GM10266 (cell line): ENCODE results near the gene TBC1D1.

Experiments used
- DNase-seq: peaks from one replicate; pipeline ENCODE4 v3.0.0; 2012; ENCODE audit errors: extremely low spot score
- TF ChIP-seq, protein P1 (sequence below): IDR thresholded peaks from 2 replicates; pipeline ENCODE4 v1.5.1; 2012; ENCODE audit warnings: mild to moderate bottlenecking, low read depth; ENCODE audit not compliant: control insufficient read depth, insufficient read depth; ENCODE audit errors: missing control alignments

TBC1D1 gene

DNA sequence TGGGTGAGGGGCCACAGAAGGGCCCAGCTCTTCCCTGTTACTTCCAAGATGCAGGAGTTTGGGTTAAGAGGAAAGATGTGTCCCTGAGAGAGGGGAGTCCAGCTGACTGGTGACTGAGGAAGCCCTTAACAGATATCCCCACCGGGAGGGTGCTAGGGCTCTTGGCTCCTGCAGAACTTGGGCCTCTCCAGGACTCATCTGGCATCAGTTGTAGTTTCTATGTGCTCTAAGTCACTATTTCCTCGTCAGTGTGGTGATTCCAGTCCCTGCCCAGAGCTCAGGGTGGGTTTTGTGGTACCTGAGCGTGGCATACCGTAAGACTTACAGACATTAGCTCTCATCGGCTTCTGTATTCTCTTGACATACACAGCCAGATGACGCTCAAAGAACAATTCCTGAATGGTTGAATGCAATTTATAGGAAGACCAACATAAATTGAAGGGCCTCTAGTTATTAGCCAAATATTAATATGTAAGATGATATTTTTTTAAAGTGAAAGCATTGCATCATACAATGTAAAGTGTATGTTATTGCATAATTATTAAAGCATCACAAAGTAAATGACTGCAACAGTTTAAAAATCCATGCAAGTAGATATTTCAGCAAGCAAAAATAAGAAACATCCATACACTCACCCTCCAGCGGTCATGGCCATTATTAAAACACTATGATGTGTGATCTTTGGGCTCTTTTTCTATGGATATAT, 264.9 kb downstream of the TBC1D1 start:
- TF ChIP-seq, protein P1, sequence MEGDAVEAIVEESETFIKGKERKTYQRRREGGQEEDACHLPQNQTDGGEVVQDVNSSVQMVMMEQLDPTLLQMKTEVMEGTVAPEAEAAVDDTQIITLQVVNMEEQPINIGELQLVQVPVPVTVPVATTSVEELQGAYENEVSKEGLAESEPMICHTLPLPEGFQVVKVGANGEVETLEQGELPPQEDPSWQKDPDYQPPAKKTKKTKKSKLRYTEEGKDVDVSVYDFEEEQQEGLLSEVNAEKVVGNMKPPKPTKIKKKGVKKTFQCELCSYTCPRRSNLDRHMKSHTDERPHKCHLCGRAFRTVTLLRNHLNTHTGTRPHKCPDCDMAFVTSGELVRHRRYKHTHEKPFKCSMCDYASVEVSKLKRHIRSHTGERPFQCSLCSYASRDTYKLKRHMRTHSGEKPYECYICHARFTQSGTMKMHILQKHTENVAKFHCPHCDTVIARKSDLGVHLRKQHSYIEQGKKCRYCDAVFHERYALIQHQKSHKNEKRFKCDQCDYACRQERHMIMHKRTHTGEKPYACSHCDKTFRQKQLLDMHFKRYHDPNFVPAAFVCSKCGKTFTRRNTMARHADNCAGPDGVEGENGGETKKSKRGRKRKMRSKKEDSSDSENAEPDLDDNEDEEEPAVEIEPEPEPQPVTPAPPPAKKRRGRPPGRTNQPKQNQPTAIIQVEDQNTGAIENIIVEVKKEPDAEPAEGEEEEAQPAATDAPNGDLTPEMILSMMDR, result no peak
- no peak for DNase-seq

DNA sequence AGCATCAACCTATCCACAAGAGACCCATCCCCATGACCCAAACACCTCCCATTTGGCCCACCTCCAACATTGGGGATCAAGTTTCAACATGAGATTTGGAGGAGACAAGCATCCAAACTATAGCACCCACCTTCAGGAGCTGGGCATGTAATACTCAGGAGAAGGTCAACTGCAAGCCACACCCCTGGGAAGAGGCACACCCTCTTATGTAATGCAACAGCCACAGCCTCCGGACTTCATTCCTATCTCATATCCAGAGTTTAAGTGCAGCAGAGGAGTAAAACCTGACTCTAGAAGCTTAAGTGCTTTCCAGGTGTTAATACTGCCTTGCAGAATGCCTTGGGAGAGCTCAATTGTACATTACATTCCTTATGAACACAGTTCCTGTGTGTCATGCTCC, 266.7 kb downstream of the TBC1D1 start:
- DNase-seq, result no peak
- TF ChIP-seq, protein P1, result no peak

DNA sequence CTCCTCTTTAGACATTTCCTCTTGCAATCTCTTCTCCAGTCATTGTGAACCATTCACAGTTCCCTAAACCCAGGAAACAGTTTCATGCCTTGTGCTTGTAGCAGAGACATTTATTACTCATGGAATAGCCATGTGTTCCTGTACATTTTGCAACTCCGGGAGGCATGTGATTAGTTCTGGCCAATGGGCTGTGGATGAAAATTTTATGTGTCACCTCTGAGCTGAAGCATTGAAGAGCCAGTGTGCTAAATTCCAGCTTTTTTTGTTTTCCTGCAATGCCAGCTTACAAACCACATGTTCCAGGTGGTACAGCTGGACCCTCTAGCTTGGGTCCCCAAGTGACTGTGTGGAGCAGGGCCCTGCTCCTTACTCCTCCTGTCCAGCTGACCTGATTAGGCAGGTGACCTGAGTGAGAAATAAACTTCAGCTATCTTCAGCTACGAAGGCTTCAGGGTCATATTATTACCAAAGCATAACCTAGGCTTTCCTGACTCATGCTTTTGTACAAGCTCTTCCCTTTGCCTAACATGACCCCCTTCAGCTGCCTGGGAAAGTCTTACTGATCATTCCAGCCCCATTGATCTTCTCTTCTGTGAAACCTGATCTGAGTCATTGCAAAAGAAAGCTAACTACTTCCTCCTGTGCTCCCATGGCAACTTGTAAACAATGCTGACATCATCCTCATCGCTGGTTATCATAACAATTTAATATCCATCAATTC, 269.8 kb downstream of the TBC1D1 start:
- TF ChIP-seq, protein P1, result no peak
- DNase-seq, result peak; percentile 82

DNA sequence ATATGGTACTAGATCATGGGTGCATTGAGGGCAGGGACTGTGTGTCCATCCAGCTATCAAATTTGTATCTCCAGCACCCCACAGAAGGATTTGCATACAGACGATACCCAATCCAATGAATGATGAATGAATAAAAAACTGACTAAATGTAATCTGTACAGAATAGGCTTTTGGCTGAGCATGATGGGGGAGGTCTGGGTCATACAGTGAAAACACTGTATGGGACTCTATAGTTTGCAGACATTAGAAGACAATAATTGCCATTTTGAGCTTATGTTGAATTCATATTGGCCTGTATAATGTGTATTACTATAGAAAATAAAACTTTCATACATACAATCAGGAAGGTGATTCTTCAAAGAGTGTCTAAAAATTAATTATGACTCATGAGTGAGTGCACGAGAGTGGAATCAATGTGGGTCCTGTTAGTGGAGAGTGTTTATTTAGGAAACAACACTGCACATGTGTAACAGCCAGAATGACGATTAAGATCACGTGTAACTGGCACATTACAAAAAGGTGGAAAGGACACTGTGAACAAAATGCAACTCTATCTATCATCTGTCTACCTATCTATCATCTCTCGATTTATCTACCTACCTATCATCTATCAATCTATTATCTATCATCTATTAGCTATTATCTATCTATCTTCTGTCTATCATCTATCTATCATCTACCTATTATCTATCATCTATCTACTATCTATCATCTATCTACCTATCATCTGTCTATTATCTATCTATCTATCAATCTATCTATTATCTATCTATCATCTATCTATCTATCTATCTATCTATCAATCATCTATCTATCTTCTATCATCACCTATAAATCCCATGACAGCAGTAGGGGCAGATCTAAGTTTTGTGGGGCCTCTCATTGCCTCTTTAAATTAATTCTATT, 270.6 kb downstream of the TBC1D1 start:
- TF ChIP-seq, protein P1, result no peak
- DNase-seq, result no peak

DNA sequence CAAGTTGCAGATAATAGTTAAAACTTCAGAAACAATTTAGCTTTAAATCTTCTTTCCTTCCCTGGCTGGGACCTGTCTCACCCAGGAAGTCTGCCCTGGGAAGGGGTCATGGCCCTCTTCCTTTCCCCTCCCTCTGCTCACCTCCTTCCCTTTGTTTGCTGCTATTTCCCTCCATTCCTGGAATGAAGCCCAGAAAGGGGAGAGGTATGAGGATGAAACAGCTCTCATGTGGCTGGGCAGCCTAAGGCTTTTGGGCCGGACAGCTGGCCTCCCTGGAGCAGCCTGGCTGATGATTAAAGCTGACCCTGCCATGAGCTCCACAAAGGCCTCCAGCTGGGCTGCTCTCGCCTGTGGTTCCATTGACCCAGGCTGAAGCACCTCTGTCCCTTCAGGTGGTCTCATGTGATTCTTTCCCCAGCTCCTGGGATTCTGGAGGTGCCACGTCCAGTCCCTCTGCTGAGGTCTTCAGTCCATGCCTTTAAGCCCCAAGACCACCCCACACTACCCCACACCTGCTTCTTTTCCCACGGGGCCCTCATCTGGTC, 271.4 kb downstream of the TBC1D1 start:
- DNase-seq, result no peak
- TF ChIP-seq, protein P1, result no peak

DNA sequence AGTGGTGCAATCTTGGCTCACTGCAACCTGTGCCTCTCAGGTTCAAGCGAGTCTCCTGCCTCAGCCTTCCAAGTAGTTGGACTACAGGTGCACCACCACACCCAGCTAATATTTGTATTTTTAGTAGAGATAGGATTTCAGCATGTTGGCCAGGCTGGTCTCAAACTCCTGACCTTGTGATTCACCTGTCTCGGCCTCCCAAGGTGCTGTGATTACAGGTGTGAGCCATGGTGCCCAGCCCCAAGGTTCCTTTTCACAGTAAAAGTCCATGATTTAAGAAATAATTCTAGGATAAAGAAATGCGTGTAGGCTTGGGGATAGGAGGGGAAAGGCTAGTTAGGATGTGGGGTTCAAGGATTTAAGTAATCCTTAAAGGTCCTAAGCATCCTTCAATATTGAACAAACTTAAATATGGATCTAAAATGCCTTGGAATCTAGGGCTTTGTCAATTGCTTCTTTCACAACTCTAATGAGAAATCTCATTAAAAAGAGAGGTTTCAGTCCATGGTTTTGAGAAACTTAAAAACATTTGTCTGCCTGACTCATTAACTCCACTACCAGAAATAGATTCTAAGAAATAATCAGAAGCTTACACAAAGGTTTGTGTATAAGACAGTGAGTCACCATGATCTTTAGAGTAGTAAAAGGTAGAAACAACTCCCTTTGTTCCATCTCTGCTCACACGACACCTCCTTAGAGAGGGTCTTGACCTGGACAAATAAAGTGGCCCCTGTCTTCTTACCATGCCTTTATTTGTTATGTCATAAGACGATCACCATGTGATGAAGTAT, 272.5 kb downstream of the TBC1D1 start:
- TF ChIP-seq, protein P1, result no peak
- no peak for DNase-seq
